Endothelial cell (in vitro differentiated cells): ENCODE measurements around the gene PACRG. TPM values are rescaled to one million over a fixed set of nuclear protein-coding genes. Genes with fewer than 3 reads are reported as not detected.

ENCODE experiments used
- DNase-seq: peaks from one replicate; pipeline ENCODE4 v3.0.0; 2021; ENCODE audit warnings: low spot score
- H3K27ac Mint-ChIP-seq: one replicate; pipeline ENCODE4 v1.8.0; 2021; ENCODE audit warnings: mixed read lengths, inconsistent platforms; ENCODE audit not compliant: unreplicated experiment
- H3K27me3 Mint-ChIP-seq: one replicate; pipeline ENCODE4 v1.8.0; 2021; ENCODE audit warnings: mild to moderate bottlenecking, moderate library complexity, mixed read lengths, inconsistent platforms; ENCODE audit not compliant: unreplicated experiment
- H3K36me3 Mint-ChIP-seq: one replicate; pipeline ENCODE4 v1.8.0; 2021; ENCODE audit warnings: mild to moderate bottlenecking, low read depth, mixed read lengths, inconsistent platforms; ENCODE audit not compliant: unreplicated experiment
- H3K4me1 Mint-ChIP-seq: one replicate; pipeline ENCODE4 v1.8.0; 2021; ENCODE audit warnings: mild to moderate bottlenecking, mixed read lengths, inconsistent platforms; ENCODE audit not compliant: unreplicated experiment
- H3K4me3 Mint-ChIP-seq: one replicate; pipeline ENCODE4 v1.8.0; 2021; ENCODE audit warnings: mild to moderate bottlenecking, mixed read lengths, inconsistent platforms; ENCODE audit not compliant: unreplicated experiment
- H3K9me3 Mint-ChIP-seq: one replicate; pipeline ENCODE4 v1.8.0; 2021; ENCODE audit warnings: mixed read lengths, inconsistent platforms; ENCODE audit not compliant: unreplicated experiment
- CTCF ChIP-seq: fragments of 200-600 bp; sonication (generic); IDR thresholded peaks from one replicate; pipeline ENCODE4 v1.5.0; 2021; ENCODE audit warnings: antibody characterized with exemption; ENCODE audit not compliant: unreplicated experiment
- total RNA-seq: library from RNA; stranded (reverse); fragmentation: NEBNext Ultra II Directional; extraction: Animal tissue kit (Norgen Biotek cat#: 25700); gene quantifications from one replicate; pipeline ENCODE4 v1.2.1, GENCODE V29; 2021; ENCODE audit not compliant: unreplicated experiment

Gene PACRG
- total RNA-seq, 1 donor from 2014 or later, result 1.1 TPM

- Mint-ChIP-seq H3K27ac (peak overlapping the region; percentile 95), H3K27me3 (peaks cover 11% of the 10 kb centered on the region), H3K9me3 (no peaks in the 10 kb centered on the region), H3K36me3 (peaks cover 3% of the 10 kb centered on the region), H3K4me1 (peaks cover 25% of the 10 kb centered on the region), H3K4me3 (no peak overlapping the region)
- DNase-seq, result no peak
- TF ChIP-seq CTCF, result no peak
Measured at GRCh38 chr6:163259689-163260088, 531.9 kb downstream of the PACRG start.

- Mint-ChIP-seq H3K27me3 (peaks cover 11% of the 10 kb centered on the region), H3K4me3 (peak overlapping the region; percentile 86), H3K9me3 (no peaks in the 10 kb centered on the region), H3K27ac (peak overlapping the region; percentile 95), H3K36me3 (peaks cover 3% of the 10 kb centered on the region), H3K4me1 (peaks cover 25% of the 10 kb centered on the region)
- DNase-seq, result no peak
- no peak for TF ChIP-seq CTCF
Measured at GRCh38 chr6:163260111-163260895, 532.5 kb downstream of the PACRG start.

- DNase-seq, result no peak
- TF ChIP-seq CTCF, result no peak
- Mint-ChIP-seq H3K36me3 (peaks cover 3% of the 10 kb centered on the region), H3K4me3 (peak overlapping the region; percentile 77), H3K9me3 (no peaks in the 10 kb centered on the region), H3K27me3 (peaks cover 11% of the 10 kb centered on the region), H3K27ac (peak overlapping the region; percentile 95), H3K4me1 (peaks cover 25% of the 10 kb centered on the region)
Measured at GRCh38 chr6:163260911-163261310, 533.1 kb downstream of the PACRG start.

GRCh38 chr6:163261361-163261760 lies 533.6 kb downstream of the PACRG start:
- TF ChIP-seq CTCF, result no peak
- peaks cover 3% of the 10 kb centered on the region for H3K36me3 Mint-ChIP-seq
- H3K9me3 Mint-ChIP-seq, result no peaks in the 10 kb centered on the region
- H3K27ac Mint-ChIP-seq, result peak overlapping the region; percentile 13
- H3K27me3 Mint-ChIP-seq, result peaks cover 11% of the 10 kb centered on the region
- DNase-seq, result no peak
- H3K4me3 Mint-ChIP-seq, result no peak overlapping the region
- peaks cover 25% of the 10 kb centered on the region for H3K4me1 Mint-ChIP-seq

- DNase-seq, result no peak
- peaks cover 25% of the 10 kb centered on the region for H3K4me1 Mint-ChIP-seq
- H3K4me3 Mint-ChIP-seq, result no peak overlapping the region
- TF ChIP-seq CTCF, result no peak
- H3K27me3 Mint-ChIP-seq, result peaks cover 11% of the 10 kb centered on the region
- H3K27ac Mint-ChIP-seq, result no peak overlapping the region
- peaks cover 3% of the 10 kb centered on the region for H3K36me3 Mint-ChIP-seq
- H3K9me3 Mint-ChIP-seq, result no peaks in the 10 kb centered on the region
Measured at GRCh38 chr6:163262080-163262479, 534.3 kb downstream of the PACRG start.
